Stimulated activated CD8-positive, alpha-beta memory T cell treated with anti-CD3 and anti-CD28 coated beads, Interleukin-2, amount 100 ng/mL, for 48 hours (primary cell): ENCODE results near the gene ALG5.

Experiments used
- DNase-seq, 2 donors: peaks; one replicate each; pipeline ENCODE4 v3.0.0-alpha.2; 2020; ENCODE audit warnings: low read depth in 2 of 2

ALG5 gene

GRCh38 chr13:36999054-36999714 is at the start of gene ALG5:
Gene ALG5, minus strand, starts transcription at chr13:36999340. Its CDS starts 40 bp downstream, at chr13:36999300.
- peak; percentile 82 to 84 for DNase-seq

- no peak for DNase-seq
These were observed 48.7 kb upstream of the ALG5 start for GRCh38 chr13:37047846-37048245.

GRCh38 chr13:37047032-37047431 is 47.9 kb upstream of the ALG5 start:
- no peak for DNase-seq

GRCh38 chr13:37046062-37046461 is 46.9 kb upstream of the ALG5 start:
- no peak for DNase-seq

GRCh38 chr13:37040789-37041188 is 41.6 kb upstream of the ALG5 start:
- DNase-seq = no peak

GRCh38 chr13:37039896-37040295 is 40.8 kb upstream of the ALG5 start:
- DNase-seq = no peak

- DNase-seq = no peak
These were observed 38.1 kb upstream of the ALG5 start for GRCh38 chr13:37037241-37037640.

GRCh38 chr13:37029617-37030016 is 30.5 kb upstream of the ALG5 start:
- DNase-seq = no peak

GRCh38 chr13:37027639-37028038 is 28.5 kb upstream of the ALG5 start:
- DNase-seq = no peak

- DNase-seq = no peak
These were observed 27.6 kb upstream of the ALG5 start for GRCh38 chr13:37026771-37027170.

GRCh38 chr13:37023871-37024270 is 24.7 kb upstream of the ALG5 start:
- no peak for DNase-seq

- no peak for DNase-seq
These were observed 15.5 kb upstream of the ALG5 start for GRCh38 chr13:37014609-37015008.

GRCh38 chr13:37011788-37012187 is 12.6 kb upstream of the ALG5 start:
- DNase-seq = no peak

- no peak for DNase-seq
These were observed 11.9 kb upstream of the ALG5 start for GRCh38 chr13:37011002-37011401.

GRCh38 chr13:37010424-37010823 is 11.3 kb upstream of the ALG5 start:
- DNase-seq = no peak

- DNase-seq = no peak
These were observed 10.6 kb upstream of the ALG5 start for GRCh38 chr13:37009692-37010091.

GRCh38 chr13:37001921-37002250 is 2.7 kb upstream of the ALG5 start:
- DNase-seq = no peak

- peak in 1 of 2 donors; percentile 15 for DNase-seq
These were observed 507 bp downstream of the ALG5 start for GRCh38 chr13:36998624-36999041.

- DNase-seq = no peak
These were observed 1.3 kb downstream of the ALG5 start for GRCh38 chr13:36997716-36998427.

GRCh38 chr13:36992362-36992761 is 6.8 kb downstream of the ALG5 start:
- DNase-seq = no peak

- DNase-seq = no peak
These were observed 12.5 kb downstream of the ALG5 start for GRCh38 chr13:36986462-36987240.

GRCh38 chr13:36981156-36981743 is 17.9 kb downstream of the ALG5 start:
- DNase-seq = no peak
